Measurements from ENCODE around the gene ABTB2.

GRCh38 chr11:34345991-34346480 lies 11.8 kb downstream of the ABTB2 start:
- TF ChIP-seq, protein P1, sequence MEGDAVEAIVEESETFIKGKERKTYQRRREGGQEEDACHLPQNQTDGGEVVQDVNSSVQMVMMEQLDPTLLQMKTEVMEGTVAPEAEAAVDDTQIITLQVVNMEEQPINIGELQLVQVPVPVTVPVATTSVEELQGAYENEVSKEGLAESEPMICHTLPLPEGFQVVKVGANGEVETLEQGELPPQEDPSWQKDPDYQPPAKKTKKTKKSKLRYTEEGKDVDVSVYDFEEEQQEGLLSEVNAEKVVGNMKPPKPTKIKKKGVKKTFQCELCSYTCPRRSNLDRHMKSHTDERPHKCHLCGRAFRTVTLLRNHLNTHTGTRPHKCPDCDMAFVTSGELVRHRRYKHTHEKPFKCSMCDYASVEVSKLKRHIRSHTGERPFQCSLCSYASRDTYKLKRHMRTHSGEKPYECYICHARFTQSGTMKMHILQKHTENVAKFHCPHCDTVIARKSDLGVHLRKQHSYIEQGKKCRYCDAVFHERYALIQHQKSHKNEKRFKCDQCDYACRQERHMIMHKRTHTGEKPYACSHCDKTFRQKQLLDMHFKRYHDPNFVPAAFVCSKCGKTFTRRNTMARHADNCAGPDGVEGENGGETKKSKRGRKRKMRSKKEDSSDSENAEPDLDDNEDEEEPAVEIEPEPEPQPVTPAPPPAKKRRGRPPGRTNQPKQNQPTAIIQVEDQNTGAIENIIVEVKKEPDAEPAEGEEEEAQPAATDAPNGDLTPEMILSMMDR (IDR thresholded peaks at IDR 0.05; ENCODE audit: poor library complexity) = no peak
- TF ChIP-seq EZH2phosphoT487 (IDR thresholded peaks at IDR 0.05; ENCODE audit: low read depth, severe bottlenecking, unreplicated experiment) = no peak
- no peak for TF ChIP-seq EZH2 (IDR thresholded peaks at IDR 0.05; ENCODE audit: borderline replicate concordance)
